Dedifferentiated amniotic fluid mesenchymal stem cell (primary cell): ENCODE data around the gene TMEM236.

Experiments
- DNase-seq: peaks from one replicate; pipeline ENCODE4 v3.0.0-alpha.2; 2016; ENCODE audit errors: extremely low spot score

TMEM236 gene

DNA sequence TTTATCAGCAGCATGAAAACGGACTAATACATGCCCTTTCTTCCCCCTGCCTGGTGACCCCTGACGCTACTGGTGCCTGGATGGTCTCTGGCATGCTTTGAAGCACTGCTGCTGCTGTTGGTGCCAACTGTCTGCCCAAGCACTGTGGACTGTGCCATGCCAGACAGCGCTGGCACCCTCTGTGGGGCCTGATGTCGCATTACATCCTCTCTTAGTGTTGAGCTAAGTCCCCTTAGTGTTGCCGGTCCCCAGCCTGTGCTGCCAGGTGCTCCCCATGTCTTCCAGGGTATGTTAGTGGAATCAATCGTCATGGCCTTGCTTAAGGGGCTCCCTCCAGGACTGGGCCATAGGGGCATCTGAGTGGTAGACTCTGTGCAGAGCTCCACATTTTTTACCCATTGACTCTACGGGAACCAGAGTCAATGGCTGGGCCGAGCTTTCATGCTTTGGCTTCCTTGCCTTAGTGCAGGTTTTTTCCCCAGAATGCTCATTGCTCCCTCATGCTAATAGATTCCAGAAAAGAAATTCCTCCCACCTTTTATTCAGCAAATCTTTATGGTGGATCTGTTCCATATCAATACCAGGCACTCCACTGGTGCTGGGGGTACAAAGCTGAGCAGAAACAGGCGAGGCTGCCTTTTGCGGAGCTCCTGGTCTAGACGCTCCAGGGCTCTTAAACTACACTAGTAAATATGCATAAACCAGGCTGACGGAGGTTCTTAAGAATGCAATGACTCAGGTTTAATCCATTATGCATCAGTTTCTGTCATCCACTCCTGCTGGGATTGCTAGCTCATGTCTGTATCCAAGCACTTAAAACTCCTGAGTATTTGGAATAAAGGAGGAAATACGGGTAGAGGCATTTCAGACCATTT is 35.3 kb downstream of the TMEM236 start:
- peak; percentile 91 for DNase-seq

DNA sequence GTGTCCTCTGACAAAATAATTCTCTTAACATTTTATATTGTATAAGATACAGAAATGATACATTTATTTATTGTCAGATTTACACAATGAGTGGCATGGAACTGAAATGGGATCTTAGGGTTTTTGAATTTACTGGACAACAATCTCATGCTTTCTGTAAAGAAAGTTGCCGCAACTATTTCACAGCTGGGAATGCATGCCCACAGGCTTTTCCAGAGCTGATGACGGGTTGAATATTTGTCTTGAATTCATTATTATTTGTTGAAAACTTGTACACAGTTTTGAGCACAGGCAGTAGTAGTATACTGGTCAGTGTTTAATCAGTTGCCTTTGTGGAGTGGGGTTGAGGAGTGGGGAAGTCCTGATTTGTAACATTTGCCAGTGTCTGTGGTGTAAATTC is 36.6 kb downstream of the TMEM236 start:
- DNase-seq: no peak

DNA sequence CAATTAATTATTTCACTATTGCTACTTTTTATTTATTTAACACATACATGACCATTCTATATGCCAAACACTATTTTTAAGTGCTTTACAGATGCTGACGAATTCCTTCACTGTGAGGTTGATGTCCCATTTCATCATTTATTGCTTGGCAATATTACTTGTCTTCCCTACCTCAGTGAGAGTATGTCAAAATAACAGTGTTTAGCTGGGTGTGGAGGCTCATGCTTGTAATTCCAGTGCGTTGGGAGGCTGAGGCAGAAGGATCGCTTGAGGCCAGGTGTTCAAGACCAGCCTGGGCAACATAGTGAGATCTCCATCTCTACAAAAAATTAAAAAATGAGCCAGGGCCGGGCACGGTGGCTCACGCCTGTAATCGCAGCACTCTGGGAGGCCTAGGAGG is 37.4 kb downstream of the TMEM236 start:
- DNase-seq: no peak

DNA sequence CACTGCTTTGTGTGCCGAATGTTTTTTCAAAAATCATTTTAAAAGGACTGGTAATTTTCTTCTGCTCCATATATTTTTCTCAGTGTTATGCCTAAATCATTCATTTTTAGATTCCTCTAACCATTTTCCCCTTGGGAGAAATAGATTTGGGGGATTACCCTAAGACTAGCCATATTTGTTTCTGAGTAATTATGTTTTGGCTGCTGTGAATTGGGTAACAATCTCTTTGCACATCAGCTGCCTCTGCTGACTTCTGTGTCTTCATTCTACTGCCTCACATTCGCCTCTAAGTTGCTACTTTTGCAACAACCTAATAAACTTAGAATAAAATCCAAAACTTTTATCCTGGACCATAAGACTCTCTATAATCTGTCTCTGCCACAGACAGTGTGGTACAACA is 38.6 kb downstream of the TMEM236 start:
- DNase-seq: no peak

DNA sequence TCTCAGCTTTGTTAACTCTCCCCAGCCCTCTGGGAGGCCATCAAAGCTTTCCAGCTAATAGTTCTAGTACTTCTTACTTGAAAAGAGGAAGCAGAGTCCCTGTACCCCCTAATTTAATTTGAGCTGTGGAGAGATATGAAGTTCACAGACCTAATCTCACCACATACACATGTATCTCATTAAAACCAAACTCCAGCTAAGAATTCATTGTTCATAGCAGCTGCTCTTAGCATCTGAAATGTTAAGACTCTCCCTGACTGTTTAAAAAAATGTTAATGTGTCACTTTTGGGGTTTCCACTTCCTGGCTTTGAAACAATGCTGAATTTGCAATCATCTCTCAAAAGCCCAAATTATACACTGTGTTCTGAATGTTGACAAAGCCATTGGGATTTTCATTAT is 41.0 kb downstream of the TMEM236 start:
- DNase-seq: no peak

DNA sequence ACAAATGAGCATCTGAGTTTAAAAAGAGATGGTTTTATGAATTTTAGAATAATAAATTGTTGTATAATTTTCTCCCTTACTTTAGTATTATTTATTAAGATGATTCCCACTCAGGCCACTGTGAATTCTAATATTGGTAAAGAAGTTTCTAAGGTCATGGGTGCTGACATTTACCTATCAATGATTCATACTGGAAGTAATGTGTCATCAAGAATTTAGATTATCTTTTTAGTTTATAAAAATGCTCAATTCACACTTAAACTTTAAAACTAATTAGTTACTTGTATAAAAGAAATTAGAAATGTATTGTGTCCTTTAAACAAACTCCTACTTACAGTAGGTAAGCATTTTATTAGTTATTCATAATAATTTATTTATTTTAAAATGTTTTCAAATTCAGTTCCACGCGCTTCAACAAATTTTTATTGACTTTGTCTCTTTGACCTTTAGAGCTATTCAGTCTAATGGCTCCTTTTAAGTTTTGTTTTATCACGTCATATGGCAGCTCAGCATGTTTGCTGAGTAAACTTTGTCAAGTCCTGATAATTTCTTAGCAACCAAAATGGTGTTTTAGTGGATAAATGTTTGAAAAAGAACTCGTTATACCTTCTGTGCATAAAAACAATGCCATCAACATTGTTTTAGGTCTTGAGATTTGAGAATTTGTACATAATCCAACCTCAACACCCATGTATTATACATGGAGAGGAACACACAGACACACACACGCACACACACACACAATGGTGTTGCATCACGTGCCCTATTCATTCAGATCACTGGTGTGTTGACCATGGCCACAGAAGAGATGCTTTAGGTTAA is 42.0 kb downstream of the TMEM236 start:
- no peak for DNase-seq

DNA sequence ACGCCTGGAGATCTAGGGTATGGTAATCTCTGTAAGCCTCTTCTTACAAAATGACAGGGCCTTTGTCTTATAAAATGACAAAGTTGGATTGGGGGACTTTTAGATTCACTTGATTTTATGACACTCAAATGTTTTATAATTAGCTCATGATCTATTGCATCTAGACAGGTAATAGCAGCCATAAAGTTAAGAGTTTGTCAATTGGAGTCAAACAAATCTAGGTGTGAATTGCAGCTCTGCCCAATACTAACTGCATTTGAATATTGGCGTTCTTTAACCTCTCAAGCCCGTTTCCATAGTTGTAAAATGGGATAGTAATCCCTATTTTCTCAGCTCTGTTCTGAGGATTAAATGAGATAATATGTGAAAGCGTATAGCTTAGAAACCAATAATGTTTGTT is 43.1 kb downstream of the TMEM236 start:
- DNase-seq: no peak

DNA sequence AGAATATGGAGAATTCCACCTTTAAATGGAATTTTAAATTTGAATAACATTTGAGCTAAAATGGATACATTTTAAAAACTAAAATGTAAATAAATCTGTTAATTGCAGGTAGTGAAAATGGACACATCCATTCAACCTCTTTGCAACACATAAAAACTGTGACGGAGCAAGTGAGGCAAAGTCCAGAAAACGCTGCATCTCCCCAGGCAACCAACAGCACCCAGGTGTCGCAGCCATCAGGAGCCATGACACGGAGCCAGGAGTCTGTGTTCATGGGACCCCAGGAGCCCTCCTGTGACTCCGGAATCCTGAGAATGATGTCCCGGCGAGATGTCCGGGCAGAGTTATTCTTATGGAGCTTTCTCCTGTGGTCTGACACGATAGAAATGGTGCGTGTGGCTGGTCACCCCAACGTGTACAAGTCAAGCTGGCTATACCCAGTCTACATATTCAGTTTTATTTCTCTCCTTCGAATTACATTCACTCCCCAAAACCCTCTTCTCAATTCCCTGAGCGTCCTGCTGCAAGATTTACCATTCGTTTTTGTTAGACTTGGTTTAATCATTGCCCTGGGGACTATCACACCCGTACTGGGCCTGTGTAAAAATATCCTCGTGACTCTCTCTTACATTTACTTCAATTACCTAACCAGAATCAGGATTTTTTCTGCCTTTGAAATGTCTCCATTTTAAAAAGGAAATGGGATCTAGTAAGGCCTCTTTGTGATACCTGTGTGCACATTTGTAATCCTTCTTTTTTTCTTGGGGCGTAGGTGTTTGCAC is 44.0 kb downstream of the TMEM236 start:
- no peak for DNase-seq

DNA sequence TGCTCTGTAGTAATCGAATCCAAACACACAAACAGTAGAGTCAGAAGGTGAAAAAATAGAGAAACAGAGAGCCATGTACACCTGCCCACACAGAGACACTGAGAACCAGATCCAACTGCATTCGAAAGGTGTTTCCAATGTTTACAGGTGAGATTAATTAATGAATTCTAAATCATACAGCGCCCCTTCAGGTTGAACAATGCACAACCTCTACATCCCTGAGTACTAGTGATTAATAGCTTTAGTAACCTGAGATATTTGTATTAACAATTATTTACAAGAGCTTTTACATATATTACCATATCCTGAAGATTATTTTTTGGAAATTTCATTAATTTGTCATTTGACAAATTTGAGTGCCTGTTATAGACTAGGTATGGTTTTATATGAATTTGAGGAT is 49.5 kb downstream of the TMEM236 start:
- no peak for DNase-seq

DNA sequence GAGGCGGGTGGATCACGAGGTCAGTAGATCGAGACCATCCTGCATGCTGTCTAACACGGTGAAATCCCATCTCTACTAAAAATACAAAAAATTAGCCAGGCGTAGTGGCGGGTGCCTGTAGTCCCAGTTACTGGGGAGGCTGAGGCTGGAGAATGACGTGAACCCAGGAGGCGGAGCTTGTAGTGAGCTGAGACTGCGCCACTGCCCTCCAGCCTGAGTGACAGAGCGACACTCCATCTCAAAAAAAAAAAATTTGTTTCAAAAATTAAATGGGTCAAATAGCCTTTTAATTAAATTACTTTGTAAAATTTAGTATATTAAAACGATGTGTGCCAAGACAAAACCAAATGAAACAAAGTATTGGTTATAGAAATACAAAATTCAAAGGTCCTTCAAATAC is 50.3 kb downstream of the TMEM236 start:
- no peak for DNase-seq

DNA sequence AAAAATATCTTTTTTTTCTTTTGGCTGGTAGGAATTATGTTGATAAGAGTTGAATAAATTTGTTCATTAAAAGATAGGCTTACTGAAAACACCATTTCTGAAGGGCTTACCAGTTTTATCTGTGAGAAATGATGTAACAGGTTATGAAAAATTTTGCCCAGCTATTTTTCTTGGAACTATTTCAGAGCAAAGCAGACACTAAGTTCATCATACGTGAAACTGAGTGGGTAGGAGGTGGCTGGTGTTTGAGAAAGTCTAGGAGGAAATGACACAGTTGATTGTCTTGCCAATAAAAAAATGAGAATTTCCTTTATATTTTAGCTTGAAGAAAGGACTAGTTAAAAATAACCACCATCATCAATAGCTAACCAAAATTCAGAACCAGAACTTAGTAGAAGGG is 51.0 kb downstream of the TMEM236 start:
- no peak for DNase-seq

DNA sequence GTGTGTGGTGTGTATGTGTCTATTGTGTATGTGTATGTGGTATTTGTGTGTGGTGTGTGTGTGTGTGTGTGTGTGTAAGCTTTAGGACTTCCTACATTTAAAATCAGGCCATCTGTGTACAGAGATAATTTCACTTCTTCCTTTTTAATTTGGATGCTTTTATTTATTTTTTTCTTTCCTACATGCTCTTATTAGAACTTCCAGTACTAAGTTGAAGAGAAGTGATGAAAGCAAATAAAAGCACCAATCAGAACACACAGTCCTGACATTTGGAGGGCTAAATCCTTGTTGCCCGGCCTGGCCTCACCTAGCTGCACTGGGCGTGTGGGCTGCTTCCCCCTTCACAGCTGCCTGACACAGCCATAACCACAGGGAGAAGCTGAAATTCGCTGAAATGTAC is 53.3 kb downstream of the TMEM236 start:
- no peak for DNase-seq

DNA sequence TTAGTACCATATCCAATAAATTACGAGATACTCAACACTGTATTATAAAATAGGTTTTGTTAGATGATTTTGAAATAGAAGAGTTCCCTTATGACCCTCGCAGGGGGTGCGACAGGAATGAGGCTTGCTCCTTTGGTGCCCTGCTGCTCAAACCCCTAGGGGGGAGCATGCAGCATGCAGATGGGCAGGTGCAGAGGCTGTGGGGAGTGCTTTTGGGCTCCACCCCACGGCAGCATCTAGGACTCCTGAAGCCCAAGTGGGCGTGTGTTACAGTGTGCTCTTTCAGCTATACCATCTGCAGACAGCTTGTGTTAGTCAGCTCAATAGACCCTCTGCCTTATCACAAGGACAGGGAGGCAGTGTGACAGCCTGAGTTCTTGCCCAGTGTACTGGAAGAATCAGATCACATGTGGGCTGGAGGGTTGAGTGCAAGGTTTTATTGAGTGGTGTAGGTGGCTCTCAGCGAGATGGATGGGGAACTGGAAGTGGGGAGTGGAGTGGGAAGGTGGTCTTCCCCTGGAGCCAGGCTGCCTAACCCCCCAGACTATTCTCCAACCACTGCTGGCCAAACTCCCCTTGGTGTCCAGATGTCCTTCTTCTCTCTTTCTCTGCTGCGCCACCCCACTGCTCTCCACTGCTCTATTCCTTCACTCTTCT is 54.0 kb downstream of the TMEM236 start:
- DNase-seq: no peak

DNA sequence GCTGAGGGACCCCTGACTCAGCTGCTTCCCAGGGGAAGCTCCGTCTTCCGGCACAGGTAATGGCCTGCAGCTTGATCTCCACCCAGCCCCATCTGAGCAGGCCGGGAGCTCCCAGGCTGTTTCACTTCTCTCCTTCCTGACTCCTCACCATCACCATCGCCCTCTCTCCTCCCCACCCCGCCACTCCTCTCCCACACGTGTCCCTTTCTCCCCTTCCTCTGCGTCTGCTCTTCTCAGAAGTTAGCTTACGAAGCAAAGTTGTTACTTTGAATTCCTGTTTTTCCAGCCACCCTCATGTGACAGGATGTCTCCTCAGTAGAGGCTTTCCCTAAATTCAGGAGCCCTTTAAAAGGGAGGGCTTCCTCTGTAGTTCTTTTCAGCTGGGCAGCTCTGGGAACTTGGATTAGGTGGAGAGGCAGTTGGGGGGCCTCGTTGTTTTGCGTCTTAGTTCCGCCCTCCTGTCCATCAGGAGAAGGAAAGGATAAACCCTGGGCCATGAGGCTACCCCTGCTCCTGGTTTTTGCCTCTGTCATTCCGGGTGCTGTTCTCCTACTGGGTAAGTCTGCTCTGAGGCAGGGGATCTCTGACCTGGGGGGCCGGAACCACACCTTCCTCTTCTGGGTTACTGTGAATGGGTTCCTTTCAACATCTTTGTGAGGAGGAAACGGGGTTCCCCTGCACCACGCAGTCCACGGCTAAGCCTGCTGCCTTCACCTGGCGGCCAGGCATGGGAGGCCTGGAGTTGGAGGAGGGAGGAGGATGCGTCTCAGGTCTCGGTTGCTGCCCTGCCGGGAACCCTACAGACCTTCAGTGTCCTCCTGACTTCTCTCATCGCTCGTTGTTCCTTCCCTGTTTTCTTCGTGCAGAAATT is 57.2 kb downstream of the TMEM236 start, which contains the start of gene MRC1:
TSS of gene MRC1 (plus strand) at position 378 of the 871 bp plus-strand sequence. CDS start at position 496, 118 bp downstream.
- no peak for DNase-seq

DNA sequence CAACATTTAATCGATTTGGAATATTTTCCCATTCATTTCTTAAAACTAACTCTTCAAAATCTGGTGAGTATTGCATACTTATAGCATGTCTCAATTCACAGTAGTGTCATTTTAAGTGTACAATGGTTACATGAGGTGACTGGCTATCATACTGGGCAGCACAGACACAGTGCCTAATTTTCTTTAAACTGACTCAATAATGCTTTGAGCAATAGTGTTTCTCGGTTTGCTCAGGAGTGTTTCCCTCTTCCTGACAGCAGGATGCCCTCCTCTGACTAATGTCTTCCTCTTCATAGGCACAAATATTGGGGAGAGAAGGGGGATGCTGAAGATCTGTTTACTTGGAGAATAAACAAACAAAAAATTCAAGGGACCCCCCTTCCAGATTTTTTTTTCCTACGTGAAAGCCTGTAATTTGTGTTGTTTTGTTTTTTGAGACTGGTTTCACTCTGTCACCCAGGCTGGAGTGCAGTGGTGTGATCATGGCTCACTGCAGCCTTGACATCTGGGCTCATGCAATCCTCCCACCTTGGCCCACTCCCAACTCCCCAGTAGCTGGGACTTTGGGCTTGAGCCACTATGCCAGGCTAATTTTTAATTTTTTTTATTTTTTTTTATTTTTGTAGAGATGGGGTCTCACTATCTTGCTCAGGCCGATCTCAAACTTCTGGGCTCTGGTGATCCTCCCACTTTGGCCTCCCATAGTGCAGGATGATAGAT is 59.3 kb downstream of the TMEM236 start:
- DNase-seq: no peak

DNA sequence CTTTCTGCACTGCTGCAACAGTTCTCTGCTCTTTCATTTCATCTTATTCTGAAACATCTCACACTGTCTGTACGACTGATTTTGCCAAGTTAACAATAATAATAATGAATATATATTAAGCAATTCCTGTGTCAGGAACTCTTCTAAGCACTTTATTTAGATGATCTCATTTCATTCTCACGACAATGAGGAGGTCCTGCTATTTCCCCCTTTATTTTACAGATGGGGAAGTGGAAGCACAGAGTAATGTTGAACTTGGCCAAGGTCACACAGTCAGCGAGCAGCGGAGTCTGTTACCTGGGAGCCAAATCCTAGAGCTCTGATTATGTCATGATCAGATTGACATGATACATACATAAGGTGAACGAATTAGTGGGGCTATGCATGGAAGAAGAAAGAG is 63.0 kb downstream of the TMEM236 start:
- no peak for DNase-seq

DNA sequence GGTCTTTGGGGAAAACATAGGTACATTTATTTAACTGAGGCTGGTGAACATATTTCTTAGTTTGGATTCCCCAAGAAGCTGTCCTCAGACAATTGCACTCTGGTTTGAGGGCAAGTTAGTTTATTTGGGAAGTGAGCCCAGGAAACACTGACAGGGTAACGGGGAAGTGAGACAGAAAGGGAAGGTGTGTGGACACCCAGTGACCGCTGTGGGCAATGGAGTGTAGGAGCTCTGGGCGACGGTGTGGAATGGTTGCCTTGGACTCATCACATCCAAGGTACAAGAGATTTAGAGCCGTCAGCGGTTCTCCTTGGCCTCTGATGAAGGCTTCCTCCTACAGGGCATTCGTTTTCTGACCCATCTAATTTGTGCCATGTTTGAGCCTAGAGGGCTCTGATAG is 64.2 kb downstream of the TMEM236 start:
- no peak for DNase-seq

DNA sequence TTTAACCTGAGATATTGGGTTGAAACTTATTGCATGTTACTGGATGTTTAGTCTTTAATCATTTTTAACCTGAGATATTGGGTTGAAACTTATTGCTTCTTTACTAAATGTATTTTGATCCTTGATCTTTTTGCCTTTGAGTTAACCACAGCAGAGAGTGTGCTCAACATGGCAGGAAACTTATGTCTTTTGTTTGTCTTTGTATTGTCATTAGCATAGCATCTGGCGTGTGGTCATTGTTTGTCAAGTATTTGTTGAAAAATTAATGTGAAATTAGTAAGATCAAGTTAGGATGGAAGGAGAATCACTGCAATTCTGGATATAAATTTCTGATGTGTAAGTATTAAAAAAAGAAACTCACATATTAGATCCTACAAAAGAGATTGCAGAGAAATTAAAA is 65.3 kb downstream of the TMEM236 start:
- DNase-seq: no peak

DNA sequence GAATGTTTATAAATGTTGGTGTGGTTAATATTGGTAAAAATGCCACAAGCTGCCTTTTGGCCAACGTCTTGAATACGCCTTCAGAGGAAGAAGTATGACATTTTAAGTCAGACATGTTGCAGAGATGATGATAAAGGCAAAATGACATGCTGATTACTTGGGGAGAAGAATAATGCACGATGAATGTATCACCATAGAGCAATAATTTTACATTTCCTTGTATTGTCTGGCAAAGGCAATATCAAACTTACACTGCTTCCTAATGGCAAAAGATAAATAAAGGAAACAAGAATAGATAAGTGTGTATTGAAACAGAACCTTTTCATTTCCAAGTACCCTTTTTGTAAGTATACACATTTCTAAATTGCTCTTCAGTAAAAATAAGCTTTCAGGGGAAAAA is 65.8 kb downstream of the TMEM236 start:
- no peak for DNase-seq

DNA sequence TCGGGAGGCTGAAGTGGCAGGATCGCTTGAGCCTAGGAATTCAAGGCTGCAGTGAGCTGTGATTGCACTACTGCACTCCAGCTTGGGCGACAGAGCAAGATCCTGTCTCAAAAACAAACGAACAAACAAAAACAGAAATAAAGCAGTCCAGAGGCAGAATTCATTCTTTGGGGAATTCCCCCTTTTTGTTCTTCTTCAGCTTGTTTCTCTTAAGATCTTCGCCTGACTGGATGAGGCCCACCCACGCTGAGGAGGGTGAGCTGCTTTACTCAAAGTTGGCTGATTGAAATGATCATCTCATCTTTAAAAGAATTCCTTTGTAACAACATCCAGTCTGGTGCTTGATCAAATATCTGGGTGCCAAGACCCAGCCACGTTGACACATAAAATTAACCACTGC is 67.8 kb downstream of the TMEM236 start:
- no peak for DNase-seq
